IPS DF 4.7 (cell line): Measurements from ENCODE around the gene LIMD2.

Experiments
- DNase-seq: peaks from one replicate; pipeline ENCODE4 v3.0.0-alpha.2; 2013; ENCODE audit warnings: low spot score; ENCODE audit errors: extremely low read depth

LIMD2 gene

DNA sequence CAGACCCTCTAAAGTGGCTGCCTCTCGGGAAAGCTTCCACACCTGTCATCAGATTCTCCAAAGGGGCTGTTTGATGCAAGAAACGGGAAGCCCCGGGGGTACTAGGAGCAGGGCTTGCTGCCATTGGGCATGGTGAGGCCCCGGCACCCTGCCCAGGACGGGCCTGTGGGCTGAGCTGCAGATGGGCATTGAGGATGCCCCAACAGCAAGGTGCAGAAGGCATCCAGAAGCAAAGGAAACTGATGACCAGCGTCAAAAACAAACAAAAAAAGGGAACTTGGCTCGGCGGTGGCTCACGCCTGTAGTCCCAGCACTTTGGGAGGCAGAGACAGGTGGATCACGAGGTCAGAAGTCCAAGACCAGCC is 1.5 kb upstream of the LIMD2 start:
- DNase-seq: no peak

DNA sequence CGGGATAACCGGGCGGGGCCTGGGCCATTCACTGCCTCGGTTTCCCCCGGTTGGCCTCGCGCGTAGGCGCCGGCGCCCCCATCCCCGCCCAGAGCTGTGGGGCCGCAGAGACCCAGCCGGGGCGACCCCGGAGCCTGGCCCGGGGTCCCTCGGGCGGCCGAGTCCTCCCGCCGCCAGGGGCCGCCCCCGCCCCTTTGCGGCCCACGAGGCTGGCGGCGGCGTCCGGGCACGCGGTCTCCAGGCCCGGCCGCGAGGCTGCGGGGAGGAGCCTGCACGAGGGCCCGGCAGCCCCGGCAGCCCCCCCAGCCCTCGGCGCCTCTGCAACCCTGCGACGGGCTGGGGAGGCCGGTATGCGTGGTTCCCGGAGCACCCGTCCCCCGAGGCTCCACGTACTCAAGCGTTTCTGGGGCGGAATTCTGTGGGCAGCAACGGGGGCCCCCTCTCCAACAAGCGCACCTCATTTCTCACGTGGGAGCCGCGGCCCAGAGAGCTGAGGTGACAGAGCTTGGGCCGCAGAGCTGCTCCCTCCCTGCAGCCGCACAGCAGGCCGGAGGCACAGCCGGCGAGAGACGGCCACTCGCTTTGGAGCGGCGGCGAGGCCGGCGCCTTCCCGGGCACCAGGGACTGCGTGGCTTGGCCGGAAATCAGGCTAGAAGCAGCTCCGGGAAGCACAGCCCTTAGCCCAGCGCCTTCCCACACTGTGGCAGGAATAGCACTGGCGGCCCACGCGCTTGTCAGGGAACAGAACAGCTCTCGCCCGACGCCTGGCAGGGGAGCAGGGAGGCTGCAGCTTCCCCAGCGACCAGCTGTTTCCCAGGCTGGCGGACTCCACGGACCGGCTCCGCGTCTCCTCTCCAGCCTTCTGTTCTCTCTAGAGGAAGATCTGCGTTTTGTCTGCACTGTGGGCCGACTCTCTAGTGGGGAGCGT is 867 bp upstream of the LIMD2 start:
- DNase-seq: no peak

GRCh38 chr17:63698886-63699637 is 863 bp downstream of the LIMD2 start:
- DNase-seq: no peak

GRCh38 chr17:63698381-63698885 is 1.5 kb downstream of the LIMD2 start:
- DNase-seq: no peak

DNA sequence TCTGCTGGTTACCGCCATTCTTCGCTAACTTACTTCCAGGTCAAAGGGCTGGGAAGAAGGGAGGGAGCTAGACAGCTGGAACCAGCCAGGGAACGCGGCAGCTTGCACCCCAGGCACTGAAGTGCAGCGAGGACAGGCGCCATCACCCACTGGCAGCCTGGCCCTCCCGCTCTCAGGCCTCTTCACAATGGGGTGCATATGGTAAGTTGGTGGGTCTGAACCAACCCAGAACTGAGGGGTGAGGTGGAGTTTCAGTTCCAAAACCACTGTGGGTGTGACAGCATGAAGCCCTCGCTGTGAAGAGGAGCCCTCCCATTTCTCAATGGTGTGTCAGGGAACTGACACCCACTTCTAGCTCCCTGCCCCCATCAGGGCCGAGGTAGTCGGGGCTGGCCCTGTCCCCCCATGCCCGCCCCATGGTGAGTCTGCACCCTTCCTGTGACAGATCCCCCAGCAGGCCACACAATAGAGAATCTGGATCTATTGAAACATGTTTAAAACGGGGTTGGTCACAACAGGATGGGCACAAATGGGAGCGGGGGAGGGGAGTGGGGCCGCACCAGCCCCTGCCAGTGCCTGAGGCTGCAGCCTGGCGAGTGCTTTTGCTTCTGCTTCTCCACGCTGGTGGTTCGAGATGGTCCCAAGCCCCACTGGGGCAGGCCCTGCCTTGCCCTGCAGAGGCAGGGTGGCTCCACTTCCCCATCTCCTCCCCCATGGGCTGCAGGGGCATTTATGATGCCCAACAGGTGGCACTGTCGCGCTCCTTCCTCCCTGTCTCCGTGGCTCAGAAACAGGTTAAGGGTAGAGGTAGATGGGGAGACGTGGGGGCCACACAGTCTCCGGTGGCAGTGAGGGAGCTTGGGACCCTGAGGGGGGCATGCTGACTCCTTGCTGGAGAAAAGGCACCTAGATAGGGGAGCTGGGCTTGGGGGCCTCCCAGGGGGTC is 2.3 kb downstream of the LIMD2 start:
- no peak for DNase-seq

- no peak for DNase-seq
These were observed 3.5 kb downstream of the LIMD2 start for GRCh38 chr17:63696381-63696961.

- no peak for DNase-seq
These were observed 4.0 kb downstream of the LIMD2 start for GRCh38 chr17:63695889-63696288.

DNA sequence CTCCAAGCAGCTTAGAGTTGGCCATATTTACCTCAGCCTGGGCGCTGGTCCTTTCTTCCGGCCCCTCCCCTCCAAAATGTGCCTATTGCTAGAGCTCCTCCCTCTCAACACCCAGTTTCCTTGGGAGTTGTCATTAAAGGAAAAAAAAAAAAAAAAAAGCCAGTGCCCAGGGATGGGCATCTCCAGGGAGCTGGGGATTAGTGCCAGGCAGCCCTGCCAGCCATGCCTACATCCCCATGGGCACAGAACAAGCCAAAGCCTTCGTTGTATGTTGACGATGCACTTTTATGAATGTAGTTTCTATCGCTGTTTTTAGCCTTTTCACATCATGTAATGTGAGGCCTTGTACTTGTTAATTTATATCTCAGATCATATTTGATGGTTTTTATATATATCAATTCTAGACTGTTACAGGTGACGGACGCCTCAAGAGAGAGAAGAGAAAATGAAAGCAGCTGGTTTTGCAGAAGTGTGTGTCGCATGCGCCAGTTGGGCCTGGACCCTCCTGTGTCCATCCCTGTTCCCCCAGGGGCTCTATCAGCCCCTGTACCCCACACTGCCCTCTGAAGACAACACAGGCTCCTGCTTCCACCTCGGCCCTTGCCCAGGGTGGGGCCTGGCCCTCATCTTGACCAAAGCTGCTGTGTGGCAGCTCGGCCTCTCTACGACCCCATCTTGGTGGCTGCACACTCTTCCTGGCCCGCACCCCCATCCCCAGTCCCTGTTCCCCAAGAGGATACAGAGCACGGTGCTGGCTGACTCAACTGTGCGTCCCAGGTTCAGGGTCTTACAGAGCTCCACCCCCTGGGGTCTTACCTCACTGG is 4.8 kb downstream of the LIMD2 start:
- no peak for DNase-seq

- DNase-seq: no peak
These were observed 5.5 kb downstream of the LIMD2 start for GRCh38 chr17:63694229-63694949.

DNA sequence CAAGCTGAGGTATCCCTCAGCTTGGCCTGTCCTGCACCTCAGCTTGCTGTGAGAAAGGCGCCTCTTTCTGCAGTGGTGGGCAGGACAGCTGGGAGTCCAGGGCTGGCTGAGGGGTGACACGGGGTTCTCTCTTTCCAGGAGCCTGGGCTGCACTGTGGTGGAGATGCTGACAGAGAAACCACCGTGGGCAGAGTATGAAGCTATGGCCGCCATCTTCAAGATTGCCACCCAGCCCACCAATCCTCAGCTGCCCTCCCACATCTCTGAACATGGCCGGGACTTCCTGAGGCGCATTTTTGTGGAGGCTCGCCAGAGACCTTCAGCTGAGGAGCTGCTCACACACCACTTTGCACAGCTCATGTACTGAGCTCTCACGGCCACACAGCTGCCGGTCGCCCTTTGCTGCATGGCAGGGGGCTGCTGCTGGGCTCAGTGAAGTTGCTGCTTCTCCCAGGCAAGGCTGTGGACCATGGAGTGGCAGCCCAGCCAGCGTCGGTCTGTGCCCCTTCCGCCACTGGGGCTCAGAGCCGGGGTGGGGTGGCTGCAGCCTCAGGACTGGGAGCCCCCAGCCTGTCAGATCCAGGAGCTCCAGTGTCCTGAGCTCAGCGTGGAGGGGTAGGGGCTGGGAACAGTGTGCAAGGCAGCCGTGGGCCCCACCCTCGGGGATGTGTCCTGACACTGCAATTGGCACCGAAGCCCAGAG is 6.4 kb downstream of the LIMD2 start:
- DNase-seq: no peak

- no peak for DNase-seq
These were observed 7.6 kb downstream of the LIMD2 start for GRCh38 chr17:63692195-63692816.

DNA sequence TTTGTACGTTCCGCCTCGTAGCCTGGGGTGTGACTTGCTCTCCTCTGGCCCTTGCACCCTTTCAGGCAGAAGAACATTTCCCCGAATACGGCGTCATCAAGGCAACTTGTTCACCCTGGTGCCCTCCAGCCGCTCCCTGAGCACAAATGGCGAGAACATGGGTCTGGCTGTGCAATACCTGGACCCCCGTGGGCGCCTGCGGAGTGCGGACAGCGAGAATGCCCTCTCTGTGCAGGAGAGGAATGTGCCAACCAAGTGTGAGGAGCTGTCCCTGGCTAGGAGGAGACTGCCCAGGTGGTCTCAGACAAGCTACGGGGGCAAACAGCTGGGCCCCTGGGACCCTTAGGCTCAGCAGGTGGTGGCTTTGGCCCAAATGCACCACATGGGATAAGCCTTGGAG is 10.4 kb downstream of the LIMD2 start:
- no peak for DNase-seq

- DNase-seq: no peak
These were observed 11.4 kb downstream of the LIMD2 start for GRCh38 chr17:63688396-63689020.

DNA sequence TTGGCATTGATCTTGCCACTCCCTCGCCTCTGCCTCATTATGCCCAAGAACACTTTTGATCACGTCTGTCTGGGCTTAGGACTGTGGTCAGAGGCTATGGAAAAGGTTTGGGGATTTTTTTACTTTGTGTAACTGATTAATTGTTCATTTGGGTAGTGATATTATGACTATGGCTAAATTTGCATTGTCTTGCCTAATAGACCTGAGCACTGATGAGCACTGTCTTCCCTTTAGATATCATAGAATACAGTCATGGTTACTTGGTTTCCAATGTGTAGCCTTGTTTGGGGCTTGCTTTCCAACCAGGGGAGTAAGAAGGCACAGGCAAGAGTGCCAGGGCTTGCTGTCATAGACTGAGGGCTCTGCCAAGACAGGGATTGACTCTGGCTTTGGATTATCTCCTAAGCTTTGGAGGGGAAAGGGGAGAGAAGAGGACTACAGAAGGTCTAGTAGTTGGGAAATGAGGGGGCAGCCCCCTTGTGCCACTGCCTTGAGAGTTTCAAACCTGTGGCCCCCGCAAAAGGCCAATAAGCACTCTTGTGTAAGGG is 13.7 kb downstream of the LIMD2 start:
- no peak for DNase-seq

- no peak for DNase-seq
These were observed 14.3 kb downstream of the LIMD2 start for GRCh38 chr17:63685578-63685977.

DNA sequence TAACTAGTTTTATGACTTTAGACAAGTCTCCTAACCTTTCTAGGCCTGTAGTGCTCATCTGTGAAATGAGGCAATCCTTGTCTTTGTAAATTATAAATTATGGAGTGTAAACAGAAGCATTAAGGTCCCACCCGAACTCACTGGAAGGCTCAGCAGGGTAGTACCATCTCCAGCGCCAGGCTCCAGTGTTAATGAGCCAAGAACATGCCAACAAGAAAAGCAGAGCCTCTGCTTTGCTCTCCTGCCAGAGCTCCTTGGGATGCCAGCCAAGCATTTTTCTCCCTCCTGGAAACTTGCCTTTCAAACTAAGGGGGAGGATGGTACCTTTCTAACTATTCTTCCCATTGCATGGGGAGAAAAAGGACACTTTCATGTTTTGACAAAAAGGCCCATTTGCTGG is 14.9 kb downstream of the LIMD2 start:
- DNase-seq: no peak

DNA sequence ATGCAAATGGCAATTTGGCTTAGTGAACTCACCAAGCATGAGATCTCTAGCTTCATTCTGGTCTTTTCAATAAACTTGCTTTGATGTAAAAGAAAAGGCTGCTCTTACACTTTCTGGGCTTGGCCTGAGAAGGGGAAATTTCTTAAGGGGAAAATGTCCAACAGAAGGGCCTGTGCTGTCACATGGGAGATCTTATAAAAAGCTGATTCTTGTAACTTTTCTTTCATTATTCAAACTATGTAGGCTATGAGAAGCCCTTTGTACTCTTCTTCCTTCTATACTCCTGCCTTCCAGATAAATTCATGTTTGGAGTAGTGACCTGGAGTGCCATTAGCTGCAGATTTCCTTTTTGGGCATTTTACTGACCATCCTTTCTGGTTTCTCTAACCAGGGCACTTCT is 16.9 kb downstream of the LIMD2 start:
- DNase-seq: no peak

GRCh38 chr17:63682441-63682840 is 17.5 kb downstream of the LIMD2 start:
- DNase-seq: no peak
